Measurements from ENCODE around the gene MTHFD1L.

The MTHFD1L gene

GRCh38 chr6:150902142-150902776 lies 36.8 kb downstream of the MTHFD1L start:
- H3K4me3 ChIP-seq (ENCODE audit: low read depth, low read length) = no peak overlapping the region
- no peak for TF ChIP-seq CTCF (IDR thresholded peaks at IDR 0.05; ENCODE audit: low read depth, low read length)

- peak; percentile 20; the same call in 1 of the 2 replicates for TF ChIP-seq CTCF (IDR thresholded peaks at IDR 0.05; ENCODE audit: low read depth, low read length)
- no peak overlapping the region for H3K4me3 ChIP-seq (ENCODE audit: low read depth, low read length)
Measured at GRCh38 chr6:150905769-150906168, 40.3 kb downstream of the MTHFD1L start.

- H3K4me3 ChIP-seq (ENCODE audit: low read depth, low read length) = no peak overlapping the region
- no peak for TF ChIP-seq CTCF (IDR thresholded peaks at IDR 0.05; ENCODE audit: low read depth, low read length)
Measured at GRCh38 chr6:150906641-150907326, 41.3 kb downstream of the MTHFD1L start.

GRCh38 chr6:150907383-150907782 lies 41.9 kb downstream of the MTHFD1L start:
- H3K4me3 ChIP-seq (ENCODE audit: low read depth, low read length) = no peak overlapping the region
- TF ChIP-seq CTCF (IDR thresholded peaks at IDR 0.05; ENCODE audit: low read depth, low read length) = no peak

- no peak for TF ChIP-seq CTCF (IDR thresholded peaks at IDR 0.05; ENCODE audit: low read depth, low read length)
- H3K4me3 ChIP-seq (ENCODE audit: low read depth, low read length) = no peak overlapping the region
Measured at GRCh38 chr6:150908901-150909300, 43.4 kb downstream of the MTHFD1L start.

- no peak overlapping the region for H3K4me3 ChIP-seq (ENCODE audit: low read depth, low read length)
- no peak for TF ChIP-seq CTCF (IDR thresholded peaks at IDR 0.05; ENCODE audit: low read depth, low read length)
Measured at GRCh38 chr6:150910561-150910960, 45.1 kb downstream of the MTHFD1L start.

- H3K4me3 ChIP-seq (ENCODE audit: low read depth, low read length) = no peak overlapping the region
- no peak for TF ChIP-seq CTCF (IDR thresholded peaks at IDR 0.05; ENCODE audit: low read depth, low read length)
Measured at GRCh38 chr6:150914372-150914771, 48.9 kb downstream of the MTHFD1L start.
